Stimulated activated CD8-positive, alpha-beta memory T cell treated with anti-CD3 and anti-CD28 coated beads, Interleukin-4, amount 100 ng/mL, for 4 hours (primary cell): Measurements from ENCODE around the gene SBK2.

Source experiments
- DNase-seq, 2 donors: peaks; one replicate each; pipeline ENCODE4 v3.0.0-alpha.2; 2020; ENCODE audit warnings: low read depth in 2 of 2, low spot score in 1 of 2

SBK2 gene

DNA sequence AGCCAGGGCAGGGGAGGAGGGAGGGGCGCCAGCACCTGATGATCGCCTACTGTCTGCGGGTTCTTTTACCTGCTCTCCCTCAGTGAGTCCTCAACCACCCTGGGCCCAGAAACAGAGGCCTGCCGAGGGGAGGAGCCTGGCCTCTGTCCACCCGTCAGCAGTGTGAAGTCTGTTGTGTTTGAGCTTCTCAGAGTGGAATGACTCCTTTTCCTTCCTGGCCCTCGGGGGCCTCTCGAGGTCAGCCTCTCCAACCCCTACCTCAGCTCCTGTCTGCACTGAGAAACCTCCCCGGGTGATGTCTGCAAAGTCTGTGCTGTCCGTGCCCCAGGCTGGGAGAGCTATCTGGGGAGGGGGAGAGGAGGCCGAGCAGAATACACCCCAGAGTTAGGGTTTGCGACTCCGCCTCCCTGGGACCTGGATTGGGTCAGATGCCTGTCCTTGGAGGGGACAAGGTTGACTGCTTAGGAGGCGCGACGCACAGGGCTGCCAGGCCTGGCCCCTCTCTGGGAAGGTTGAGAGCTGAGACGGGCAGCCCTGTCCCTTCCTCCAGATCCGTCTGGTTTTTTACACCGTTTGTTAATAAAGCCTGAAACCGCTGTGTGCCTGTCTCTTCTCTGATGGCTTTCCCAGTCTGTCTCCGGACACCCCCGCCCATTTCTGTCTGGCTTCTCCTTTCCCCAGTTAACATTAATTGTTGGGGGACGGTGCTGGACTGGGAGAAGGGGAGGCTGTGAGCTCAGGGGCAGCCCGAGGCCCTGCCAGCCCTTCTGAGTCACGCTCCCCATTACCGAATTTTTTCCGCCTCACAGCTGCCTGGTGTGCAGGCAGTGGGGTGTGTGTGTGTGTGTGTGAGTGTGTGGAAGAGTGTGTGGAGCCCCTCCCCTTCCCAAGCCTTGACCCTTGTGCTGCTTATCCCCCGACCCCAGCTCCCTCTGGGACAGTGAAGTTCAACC is 49.7 kb downstream of the SBK2 start:
- peak; percentile 21 to 27 for DNase-seq

DNA sequence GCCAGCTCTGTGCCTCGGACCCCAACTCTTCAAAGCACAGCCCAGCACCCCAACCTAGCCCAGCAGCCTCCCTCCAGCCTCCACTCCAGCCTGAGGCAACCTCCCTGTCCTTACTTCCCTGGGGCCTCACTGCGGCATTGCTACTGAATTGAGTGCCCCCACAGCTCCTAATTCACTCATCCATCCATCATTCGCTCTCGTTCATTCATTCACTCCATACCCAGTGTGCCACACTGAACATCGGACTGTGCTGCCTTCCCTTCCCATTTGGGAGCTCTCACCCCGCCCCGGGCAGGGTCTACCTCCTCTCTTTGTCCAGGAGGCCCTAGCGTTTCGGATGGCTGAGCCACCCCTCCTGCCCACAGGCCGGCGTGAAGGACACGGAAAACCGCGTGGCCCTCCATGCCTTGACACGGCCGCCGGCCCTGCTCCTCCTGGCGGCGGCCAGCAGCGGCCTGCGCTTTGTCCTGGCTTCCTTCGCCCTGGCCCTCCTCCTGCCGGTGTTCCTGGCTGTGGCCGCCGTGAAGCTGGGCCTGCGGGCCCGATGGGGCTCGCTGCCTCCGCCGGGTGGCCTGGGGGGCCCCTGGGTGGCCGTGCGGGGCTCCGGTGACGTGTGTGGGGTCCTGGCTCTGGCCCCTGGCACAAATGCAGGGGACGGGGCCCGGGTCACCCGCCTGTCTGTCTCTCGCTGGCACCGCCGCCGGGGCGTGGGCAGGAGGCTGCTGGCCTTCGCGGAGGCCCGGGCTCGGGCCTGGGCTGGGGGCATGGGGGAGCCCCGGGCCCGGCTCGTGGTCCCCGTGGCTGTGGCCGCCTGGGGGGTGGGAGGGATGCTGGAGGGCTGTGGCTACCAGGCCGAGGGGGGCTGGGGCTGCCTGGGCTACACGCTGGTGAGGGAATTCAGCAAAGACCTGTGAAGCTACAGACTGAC is 50.6 kb downstream of the SBK2 start:
- DNase-seq, result no peak

DNA sequence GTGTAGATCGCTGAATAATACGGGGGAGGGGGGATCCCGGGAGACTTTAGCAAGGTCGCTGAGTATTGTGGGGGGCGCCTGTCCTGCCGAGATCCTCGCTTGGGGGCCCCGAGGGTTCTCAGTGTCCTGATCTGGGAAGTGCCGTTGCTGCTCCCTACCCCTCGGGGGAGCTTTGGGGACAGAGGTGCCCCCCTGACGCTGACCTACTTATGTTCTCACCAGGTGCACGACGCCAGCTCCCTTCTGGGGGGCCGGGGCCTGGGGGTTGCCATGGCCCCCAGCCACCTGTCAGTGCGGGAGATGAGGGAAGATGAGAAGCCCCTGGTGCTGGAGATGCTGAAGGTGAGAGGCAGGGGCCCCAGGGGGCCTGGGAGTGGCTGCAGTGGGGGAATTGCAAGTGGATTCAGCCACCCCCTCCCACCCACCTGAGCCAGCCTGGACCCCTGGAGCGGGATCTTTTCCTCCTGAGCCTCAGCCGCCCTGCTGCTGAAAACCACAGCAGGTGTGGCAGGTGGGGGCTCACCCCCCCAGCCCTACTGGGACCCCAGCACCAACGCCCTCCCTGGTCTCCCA is 51.4 kb downstream of the SBK2 start:
- DNase-seq, result no peak

DNA sequence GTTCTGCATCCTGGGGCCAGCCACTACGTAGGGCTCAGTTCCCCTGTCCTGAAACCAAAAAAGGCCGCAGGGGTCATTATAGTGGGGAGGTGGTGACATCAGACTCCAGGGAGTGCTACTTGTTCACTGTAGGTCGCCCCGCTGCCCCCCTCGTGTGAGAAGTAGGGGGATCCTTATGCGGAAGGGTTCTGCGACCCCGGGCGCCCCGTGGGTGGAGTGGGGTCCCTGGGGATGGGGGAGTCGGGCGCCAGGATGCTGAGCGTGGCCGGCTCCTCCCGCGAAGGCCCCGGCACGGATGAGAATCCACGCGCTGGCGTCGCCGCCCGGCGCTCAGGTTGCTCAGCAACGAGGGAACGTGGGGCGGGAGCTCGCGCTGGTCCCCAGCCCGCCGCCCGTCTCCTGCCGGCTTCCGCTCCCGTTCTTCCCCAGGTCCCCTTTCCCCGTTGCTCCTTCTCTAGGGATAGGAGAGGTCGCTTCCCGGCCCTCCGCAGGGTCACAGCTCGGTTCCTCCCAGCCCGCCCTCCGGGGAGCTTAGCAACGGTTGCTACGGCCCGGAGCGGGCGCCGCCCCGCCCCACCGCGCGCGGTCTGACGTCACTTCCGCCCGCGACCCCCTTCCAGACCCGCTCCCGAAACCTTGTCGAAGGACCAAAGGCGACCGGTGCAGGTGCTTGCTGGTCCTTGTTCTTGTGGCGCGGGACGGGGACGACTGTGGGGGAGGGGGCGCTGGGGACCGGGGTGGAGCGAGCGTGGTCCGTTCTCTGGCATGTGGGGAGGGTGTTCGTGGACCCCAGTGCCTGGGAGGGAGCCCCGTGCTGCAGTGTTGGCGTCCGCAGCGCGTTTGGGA is 52.1 kb downstream of the SBK2 start, which contains the start of gene NAT14:
TSS of gene NAT14 (plus strand) at position 596 of the 846 bp plus-strand sequence. CDS start 521 bp downstream, outside the sequence.
- DNase-seq, result peak; percentile 19 to 25

DNA sequence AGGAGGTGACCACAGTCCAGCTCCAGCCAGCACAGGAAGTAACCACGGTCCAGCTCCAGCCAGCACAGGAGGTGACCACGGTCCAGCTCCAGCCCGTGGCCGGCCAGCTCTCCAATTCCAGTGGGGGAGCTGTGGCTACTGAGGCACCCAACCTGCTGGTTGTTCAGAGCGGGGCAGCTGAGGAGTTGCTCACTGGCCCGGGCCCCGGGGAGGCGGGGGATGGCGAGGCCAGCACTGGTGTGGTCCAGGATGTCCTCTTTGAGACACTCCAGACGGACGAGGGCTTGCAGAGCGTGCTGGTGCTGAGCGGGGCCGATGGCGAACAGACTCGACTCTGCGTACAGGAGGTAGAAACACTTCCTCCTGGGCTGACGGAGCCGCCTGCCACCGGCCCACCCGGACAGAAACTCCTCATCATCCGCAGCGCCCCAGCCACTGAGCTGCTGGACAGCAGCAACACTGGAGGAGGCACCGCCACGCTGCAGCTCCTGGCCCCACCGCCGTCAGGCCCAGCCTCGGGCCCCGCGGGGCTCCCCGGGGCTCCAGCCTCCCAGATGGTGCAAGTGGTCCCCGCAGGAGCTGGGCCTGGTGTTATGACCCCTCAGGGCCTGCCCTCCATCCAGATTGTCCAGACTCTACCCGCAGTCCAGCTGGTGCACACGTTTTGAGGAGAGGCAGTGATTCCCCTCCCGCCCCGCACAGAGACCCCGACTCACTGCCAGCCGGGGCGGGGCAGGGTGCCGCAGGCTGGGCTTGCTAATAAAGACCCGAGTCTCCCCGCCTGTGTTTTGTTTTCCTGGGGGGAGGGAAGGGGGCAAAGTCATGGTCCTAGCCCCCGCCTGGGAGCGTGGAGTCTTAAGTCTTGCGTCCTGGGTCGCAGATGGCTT is 53.0 kb downstream of the SBK2 start:
- no peak for DNase-seq

DNA sequence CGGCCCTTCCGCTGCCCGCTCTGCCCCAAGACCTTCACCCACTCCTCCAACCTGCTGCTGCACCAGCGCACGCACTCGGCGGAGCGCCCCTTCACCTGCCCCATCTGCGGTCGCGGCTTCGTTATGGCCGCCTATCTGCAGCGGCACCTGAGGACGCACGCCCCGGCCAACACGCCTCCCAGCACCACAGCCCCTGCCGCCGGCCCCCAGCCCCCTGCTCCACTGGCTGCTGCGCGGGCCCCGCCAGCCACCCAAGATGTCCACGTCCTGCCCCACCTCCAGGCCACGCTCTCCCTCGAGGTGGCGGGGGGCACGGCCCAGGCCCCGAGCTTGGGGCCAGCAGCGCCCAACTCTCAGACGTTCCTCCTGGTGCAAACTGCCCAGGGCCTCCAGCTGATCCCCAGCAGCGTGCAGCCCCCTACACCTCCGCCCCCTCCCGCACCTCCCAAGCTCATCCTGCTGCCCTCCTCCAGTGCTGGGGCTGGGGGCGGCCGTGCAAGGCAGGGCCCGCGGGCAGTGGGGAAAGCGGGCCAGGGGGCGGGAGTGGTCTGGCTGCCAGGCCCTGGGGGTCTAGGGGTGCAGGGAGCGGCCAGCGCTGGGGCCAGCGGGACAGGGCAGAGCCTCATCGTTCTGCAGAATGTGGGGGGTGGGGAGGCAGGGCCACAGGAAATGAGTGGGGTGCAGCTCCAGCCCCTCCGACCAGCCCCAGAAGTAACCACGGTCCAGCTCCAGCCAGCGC is 53.8 kb downstream of the SBK2 start:
- DNase-seq, result no peak

DNA sequence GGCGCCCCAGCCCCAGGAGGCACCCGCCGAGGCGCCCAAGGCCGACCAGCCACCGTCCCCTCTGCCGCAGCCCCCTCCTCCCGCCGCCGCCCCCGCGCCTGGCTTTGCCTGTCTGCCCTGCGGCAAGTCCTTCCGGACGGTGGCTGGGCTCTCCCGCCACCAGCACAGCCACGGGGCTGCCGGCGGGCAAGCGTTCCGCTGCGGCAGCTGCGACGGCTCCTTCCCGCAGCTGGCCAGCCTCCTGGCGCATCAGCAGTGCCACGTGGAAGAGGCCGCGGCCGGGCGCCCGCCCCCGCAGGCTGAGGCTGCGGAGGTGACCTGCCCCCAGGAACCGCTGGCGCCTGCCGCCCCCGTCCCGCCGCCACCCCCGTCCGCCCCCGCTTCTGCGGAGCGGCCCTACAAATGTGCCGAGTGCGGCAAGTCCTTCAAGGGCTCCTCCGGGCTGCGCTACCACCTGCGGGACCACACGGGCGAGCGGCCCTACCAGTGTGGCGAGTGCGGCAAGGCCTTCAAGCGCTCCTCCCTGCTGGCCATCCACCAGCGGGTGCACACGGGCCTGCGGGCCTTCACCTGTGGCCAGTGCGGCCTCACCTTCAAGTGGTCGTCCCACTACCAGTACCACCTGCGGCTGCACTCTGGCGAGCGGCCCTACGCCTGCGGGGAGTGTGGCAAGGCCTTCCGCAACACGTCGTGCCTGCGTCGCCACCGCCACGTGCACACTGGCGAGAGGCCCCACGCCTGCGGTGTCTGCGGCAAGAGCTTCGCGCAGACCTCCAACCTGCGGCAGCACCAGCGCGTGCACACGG is 54.6 kb downstream of the SBK2 start:
- no peak for DNase-seq

DNA sequence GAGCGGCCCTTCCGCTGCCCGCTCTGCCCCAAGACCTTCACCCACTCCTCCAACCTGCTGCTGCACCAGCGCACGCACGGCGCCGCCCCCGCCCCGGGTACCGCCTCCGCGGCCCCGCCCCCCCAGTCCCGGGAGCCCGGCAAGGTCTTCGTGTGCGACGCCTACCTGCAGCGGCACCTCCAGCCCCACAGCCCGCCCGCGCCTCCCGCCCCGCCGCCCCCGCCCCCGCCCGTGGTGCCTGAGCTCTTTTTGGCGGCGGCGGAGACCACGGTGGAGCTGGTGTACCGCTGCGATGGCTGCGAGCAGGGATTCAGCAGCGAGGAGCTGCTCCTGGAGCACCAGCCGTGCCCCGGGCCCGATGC is 55.2 kb downstream of the SBK2 start:
- DNase-seq, result no peak

DNA sequence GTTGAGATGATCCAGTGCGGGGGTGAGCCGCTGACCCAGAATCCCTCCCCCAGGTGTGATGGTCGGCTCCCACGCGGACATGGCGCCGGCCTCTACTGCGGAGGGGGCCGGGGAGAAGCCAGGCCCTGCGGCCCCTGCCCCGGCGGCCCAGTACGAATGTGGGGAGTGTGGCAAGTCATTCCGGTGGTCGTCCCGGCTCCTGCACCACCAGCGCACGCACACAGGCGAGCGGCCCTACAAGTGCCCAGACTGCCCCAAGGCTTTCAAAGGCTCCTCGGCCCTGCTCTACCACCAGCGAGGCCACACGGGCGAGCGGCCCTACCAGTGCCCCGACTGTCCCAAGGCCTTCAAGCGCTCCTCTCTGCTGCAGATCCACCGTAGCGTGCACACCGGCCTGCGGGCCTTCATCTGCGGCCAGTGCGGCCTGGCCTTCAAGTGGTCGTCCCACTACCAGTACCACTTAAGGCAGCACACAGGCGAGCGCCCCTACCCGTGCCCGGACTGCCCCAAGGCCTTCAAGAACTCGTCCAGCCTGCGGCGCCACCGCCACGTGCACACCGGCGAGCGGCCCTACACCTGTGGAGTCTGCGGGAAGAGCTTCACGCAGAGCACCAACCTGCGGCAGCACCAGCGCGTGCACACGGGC is 55.7 kb downstream of the SBK2 start:
- no peak for DNase-seq

DNA sequence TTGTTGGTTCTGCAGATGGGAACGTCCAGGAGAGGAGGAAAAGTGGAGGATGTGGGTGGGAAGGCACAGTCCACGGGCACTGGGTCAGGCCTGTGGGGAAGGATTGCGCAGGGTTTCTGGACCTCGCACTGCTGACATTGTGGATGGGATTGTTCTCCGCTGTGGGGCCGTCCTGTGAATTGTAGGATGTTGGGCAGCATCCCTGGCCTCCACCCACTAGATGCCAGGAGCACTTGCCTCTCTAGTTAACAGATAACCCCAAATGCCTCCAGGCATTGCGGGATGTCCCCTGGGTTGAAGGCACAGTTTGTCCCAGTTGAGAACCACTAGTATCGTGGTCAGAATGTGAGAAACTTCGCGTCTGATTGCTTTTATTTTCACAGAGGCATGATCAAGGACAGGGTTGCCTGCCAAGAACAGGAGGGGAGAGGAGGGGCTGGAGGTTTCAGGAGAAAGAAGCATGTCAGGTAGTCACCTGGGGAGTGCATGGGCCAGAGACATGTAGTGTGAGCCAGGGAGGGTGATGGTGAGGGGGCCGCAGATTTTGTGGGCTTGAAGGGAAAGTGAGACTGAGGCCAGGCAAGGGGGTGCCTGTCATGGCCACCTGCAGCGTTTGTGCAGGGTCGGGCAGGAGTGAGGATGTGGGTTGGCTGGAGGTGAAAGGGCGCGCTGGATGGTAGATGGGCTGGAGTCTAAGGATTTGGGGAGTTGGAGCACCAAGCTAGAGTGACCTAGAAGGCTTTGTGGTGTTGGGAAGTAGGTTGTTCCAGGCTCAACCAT is 57.3 kb downstream of the SBK2 start:
- no peak for DNase-seq

DNA sequence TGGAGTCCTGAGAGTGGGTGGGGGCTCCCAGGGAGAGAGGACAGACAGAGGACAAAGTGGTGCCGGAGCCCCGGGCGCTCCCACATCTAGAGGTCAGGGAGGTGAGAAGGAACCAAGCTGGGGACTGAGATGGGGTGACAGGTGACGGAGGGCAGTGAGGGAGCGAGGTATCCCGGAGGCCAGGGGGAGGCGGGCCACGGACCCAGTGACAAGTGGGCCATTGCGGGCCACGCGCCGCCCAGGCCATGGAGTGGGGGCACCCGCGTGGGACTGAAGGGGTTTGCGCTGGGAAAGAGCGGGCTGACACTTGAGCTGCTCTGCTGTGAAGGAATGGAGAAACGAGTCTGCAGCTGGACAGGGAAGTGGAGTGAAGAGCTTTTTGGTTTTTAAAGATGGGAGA is 57.9 kb downstream of the SBK2 start:
- DNase-seq, result no peak
